ENCODE data around the gene CCDC63. TPM values are rescaled to one million over a fixed set of nuclear protein-coding genes. Genes with fewer than 3 reads are reported as not detected.
A peak's percentile ranks its signal among the peaks of the same experiment; 100 is the strongest.

CCDC63 gene
- total and polyA plus RNA-seq, 2 of the 13 experiments (the other 11 are each of a cell fraction or from before 2014, with no cell fraction given) = not detected

GRCh38 chr12:110874781-110875180 lies 28.0 kb downstream of the CCDC63 start (continued):
- no peak for TF ChIP-seq PCBP2 (optimal IDR thresholded peaks at IDR 0.05; ENCODE audit: low read depth, low read length, poor library complexity, severe bottlenecking)

DNA sequence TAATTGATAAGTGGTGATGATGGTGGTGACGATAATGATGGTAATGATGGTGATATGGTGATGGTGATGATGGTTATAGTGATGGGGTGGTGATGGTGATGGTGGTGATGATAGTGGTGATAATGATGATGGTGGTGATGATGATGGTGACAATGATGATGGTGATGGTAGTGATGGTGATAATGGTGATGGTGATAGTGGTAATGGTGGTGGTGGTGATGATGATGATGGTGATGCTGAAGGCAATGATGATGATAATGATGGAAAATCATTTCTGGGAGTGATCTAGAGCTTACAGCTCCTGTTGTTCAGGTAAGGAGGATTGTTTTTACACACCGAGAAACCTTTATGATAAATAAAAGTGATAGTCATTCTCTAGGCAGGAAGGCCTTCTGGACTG lies 33.9 kb downstream of the CCDC63 start:
- no peak for FAIRE-seq
- TF ChIP-seq CREB1 (IDR thresholded peaks at IDR 0.05) (peak; percentile 86), CREB1 (CRISPR knock-in tag; IDR thresholded peaks at IDR 0.05) (no peak), ZNF512B (CRISPR knock-in tag; IDR thresholded peaks at IDR 0.05; ENCODE audit: borderline replicate concordance) (no peak)
- WGBS (ENCODE audit: low lambda C conversion rate) = 0% methylated on average over 2 of the region's 2 CpGs
- no TSS peak for BruUV-seq (replicated peaks)
- no peak for ATAC-seq
- no peaks in the 10 kb centered on the region for H3K79me2 ChIP-seq (ENCODE audit: insufficient read depth, low read length)
- H2AFZ ChIP-seq (ENCODE audit: low read length) = no peak overlapping the region
- no peaks in the 10 kb centered on the region for H3K9me3 ChIP-seq (ENCODE audit: low read length)
- H3K4me3 ChIP-seq (replicated peaks in 1 of 3; ENCODE audit: insufficient read depth in 1 of 3, low read depth in 2 of 3, low read length in 3 of 3) = no peak overlapping the region
- no peaks in the 10 kb centered on the region for H3K36me3 ChIP-seq (replicated peaks in 1 of 2; ENCODE audit: control insufficient read depth in 1 of 2, insufficient read depth in 2 of 2, low read length in 2 of 2)
- no peak overlapping the region for H3K27ac ChIP-seq (ENCODE audit: extremely low read length, insufficient read depth, low read length)
- no peaks in the 10 kb centered on the region for H4K20me1 ChIP-seq (ENCODE audit: insufficient read depth, low read length)
- no peak overlapping the region for H3K9ac ChIP-seq (ENCODE audit: insufficient read depth, low read depth, low read length)
- intact Hi-C loops (cut with micrococcal nuclease; ENCODE audit: unreplicated experiment) (no loop called here), in situ Hi-C loops (cut with HindIII; ENCODE audit: extremely low pct_ligation_motif_present, low pct_unique_long_range_greater_than_20kb) (no loop called here)
- no peaks in the 10 kb centered on the region for H3K4me1 ChIP-seq (ENCODE audit: insufficient read depth, low read length)
- H3K4me2 ChIP-seq (ENCODE audit: low read depth, low read length) = no peak overlapping the region
- H3K27me3 ChIP-seq (ENCODE audit: control insufficient read depth in 1 of 2, insufficient read depth in 2 of 2, low read length in 2 of 2) = no peaks in the 10 kb centered on the region
- CTCF ChIA-PET (ENCODE audit: low intra/inter-chr PET ratio, low total read pairs) = no interaction called here
- POLR2A ChIA-PET = no interaction called here
- no peak for DNase-seq (ENCODE audit: low spot score)

GRCh38 chr12:110883251-110883650 lies 36.5 kb downstream of the CCDC63 start:
- POLR2A ChIA-PET = no interaction called here

More at GRCh38 chr12:110883251-110883650, 36.5 kb downstream of the CCDC63 start:
- Histone ChIP-seq H3K27me3 (ENCODE audit: control insufficient read depth in 1 of 2, insufficient read depth in 2 of 2, low read length in 2 of 2) (no peaks in the 10 kb centered on the region), H3K9ac (ENCODE audit: insufficient read depth, low read depth, low read length) (no peak overlapping the region), H3K4me1 (ENCODE audit: insufficient read depth, low read length) (no peaks in the 10 kb centered on the region), H4K20me1 (ENCODE audit: insufficient read depth, low read length) (no peaks in the 10 kb centered on the region), H2AFZ (ENCODE audit: low read length) (no peak overlapping the region), H3K4me2 (ENCODE audit: low read depth, low read length) (no peak overlapping the region), H3K36me3 (replicated peaks in 1 of 2; ENCODE audit: control insufficient read depth in 1 of 2, insufficient read depth in 2 of 2, low read length in 2 of 2) (no peaks in the 10 kb centered on the region), H3K9me3 (ENCODE audit: low read length) (no peaks in the 10 kb centered on the region), H3K27ac (ENCODE audit: extremely low read length, insufficient read depth, low read length) (no peak overlapping the region), H3K79me2 (ENCODE audit: insufficient read depth, low read length) (no peaks in the 10 kb centered on the region), H3K4me3 (replicated peaks in 1 of 3; ENCODE audit: insufficient read depth in 1 of 3, low read depth in 2 of 3, low read length in 3 of 3) (no peak overlapping the region)
- BruUV-seq (replicated peaks) = no TSS peak
- 46% methylated on average over 4 of the region's 4 CpGs for WGBS (ENCODE audit: low lambda C conversion rate)
- DNase-seq (ENCODE audit: low spot score) (no peak), ATAC-seq (no peak), FAIRE-seq (no peak)
- TF ChIP-seq CHD4 (IDR thresholded peaks at IDR 0.05; ENCODE audit: borderline replicate concordance, low read length) = no peak
- TF ChIP-seq, protein P1, sequence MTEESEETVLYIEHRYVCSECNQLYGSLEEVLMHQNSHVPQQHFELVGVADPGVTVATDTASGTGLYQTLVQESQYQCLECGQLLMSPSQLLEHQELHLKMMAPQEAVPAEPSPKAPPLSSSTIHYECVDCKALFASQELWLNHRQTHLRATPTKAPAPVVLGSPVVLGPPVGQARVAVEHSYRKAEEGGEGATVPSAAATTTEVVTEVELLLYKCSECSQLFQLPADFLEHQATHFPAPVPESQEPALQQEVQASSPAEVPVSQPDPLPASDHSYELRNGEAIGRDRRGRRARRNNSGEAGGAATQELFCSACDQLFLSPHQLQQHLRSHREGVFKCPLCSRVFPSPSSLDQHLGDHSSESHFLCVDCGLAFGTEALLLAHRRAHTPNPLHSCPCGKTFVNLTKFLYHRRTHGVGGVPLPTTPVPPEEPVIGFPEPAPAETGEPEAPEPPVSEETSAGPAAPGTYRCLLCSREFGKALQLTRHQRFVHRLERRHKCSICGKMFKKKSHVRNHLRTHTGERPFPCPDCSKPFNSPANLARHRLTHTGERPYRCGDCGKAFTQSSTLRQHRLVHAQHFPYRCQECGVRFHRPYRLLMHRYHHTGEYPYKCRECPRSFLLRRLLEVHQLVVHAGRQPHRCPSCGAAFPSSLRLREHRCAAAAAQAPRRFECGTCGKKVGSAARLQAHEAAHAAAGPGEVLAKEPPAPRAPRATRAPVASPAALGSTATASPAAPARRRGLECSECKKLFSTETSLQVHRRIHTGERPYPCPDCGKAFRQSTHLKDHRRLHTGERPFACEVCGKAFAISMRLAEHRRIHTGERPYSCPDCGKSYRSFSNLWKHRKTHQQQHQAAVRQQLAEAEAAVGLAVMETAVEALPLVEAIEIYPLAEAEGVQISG (CRISPR knock-in tag; IDR thresholded peaks at IDR 0.05) = no peak
- in situ Hi-C loops (cut with HindIII; ENCODE audit: extremely low pct_ligation_motif_present, low pct_unique_long_range_greater_than_20kb) (no loop called here), intact Hi-C loops (cut with micrococcal nuclease; ENCODE audit: unreplicated experiment) (no loop called here)
- CTCF ChIA-PET (ENCODE audit: low intra/inter-chr PET ratio, low total read pairs) = no interaction called here

Measured in HepG2 (cell line).